Measurements from ENCODE around the gene NEMP1. TPM values are rescaled to one million over a fixed set of nuclear protein-coding genes. Genes with fewer than 3 reads are reported as not detected.

The NEMP1 gene
- total RNA-seq, 2 experiments from 2014 or later, result 52.9 to 59.6 TPM

DNA sequence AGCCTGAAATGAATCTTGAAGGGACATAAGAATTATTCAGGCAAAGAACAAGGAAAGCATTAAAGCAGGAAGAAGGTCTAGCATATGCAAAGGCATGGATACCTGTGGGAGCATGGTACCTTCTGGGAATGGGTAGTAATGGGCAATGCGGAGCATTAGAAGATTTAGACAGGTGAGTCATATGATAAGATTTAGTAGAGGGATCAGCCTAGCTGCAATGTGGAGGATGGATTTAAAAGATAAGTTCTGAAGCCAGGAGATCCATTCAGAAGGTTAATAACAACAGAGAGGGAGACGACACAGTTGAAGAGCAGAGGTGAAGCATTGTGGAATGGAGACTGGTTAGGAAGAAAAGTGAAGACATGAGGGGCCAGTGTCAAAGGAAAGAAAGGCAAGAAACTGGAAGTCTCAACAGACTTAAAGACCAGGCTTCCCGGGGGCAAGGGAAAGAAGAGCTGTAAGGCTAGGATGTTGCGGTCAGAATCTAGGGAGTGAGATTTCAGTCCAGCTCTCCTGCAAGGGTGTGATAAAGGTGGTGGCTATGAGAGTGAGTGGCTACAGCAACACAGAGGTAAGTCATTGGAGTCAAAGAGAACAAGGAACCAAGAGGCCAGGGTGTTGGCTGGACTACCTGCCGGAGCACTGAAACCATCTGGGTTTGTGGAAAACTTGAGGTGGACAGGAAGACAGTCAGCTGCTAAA lies 38.1 kb upstream of the NEMP1 start:
- POLR2A ChIA-PET, result no interaction called here
- Mint-ChIP-seq H3K27me3 (no peaks in the 10 kb centered on the region), H3K9me3 (no peaks in the 10 kb centered on the region), H3K36me3 (no peaks in the 10 kb centered on the region), H3K27ac (no peak overlapping the region), H3K4me1 (peaks cover 18% of the 10 kb centered on the region), H3K4me3 (no peak overlapping the region)
- no peak for ATAC-seq (ENCODE audit: low read depth)
- no peak for DNase-seq

- POLR2A ChIA-PET, result interaction anchor here (0.6 to 5.2 kb wide), 29 partner anchors 9 to 591 kb away, joined by 3 to 166 read pairs (median 7); partner anchors contain the start of genes HSD17B6, NAB2, NACA and NEMP1
- Mint-ChIP-seq H3K9me3 (no peaks in the 10 kb centered on the region), H3K27ac (peak overlapping the region; percentile 97), H3K36me3 (peaks cover 6% of the 10 kb centered on the region), H3K4me1 (peaks cover 27% of the 10 kb centered on the region), H3K4me3 (peak overlapping the region; percentile 94), H3K27me3 (no peaks in the 10 kb centered on the region)
- no peak for DNase-seq
- ATAC-seq (ENCODE audit: low read depth), result peak; percentile 57
These were observed 34.1 kb upstream of the NEMP1 start for GRCh38 chr12:57112492-57113294.

GRCh38 chr12:57111031-57111734 lies 32.6 kb upstream of the NEMP1 start, which contains the start of gene STAT6:
Gene STAT6 (minus strand): TSS chr12:57111362. CDS start chr12:57108278, 3,084 bp downstream.
- no peaks in the 10 kb centered on the region for H3K9me3 Mint-ChIP-seq
- H3K27me3 Mint-ChIP-seq, result no peaks in the 10 kb centered on the region
- H3K27ac Mint-ChIP-seq, result peak within 1 kb of the TSS; percentile 97
- POLR2A ChIA-PET, result interaction anchor here (0.6 to 5.2 kb wide), 36 partner anchors 10 to 817 kb away, joined by 3 to 166 read pairs (median 4); partner anchors contain the start of genes HSD17B6, LRP1, NAB2 and NACA
- DNase-seq, result peak; percentile 78
- H3K36me3 Mint-ChIP-seq, result peaks cover 16% of the 10 kb centered on the region
- H3K4me1 Mint-ChIP-seq, result peaks cover 37% of the 10 kb centered on the region
- peak; percentile 74 for ATAC-seq (ENCODE audit: low read depth)
- H3K4me3 Mint-ChIP-seq, result peak within 1 kb of the TSS; percentile 94

GRCh38 chr12:57110104-57111030 lies 31.8 kb upstream of the NEMP1 start:
- Mint-ChIP-seq H3K27ac (peak overlapping the region; percentile 97), H3K36me3 (peaks cover 19% of the 10 kb centered on the region), H3K4me1 (peaks cover 41% of the 10 kb centered on the region), H3K27me3 (no peaks in the 10 kb centered on the region), H3K4me3 (peak overlapping the region; percentile 94), H3K9me3 (no peaks in the 10 kb centered on the region)
- POLR2A ChIA-PET, result interaction anchor here (0.6 to 5.2 kb wide), 21 partner anchors 9 to 482 kb away, joined by 3 to 166 read pairs (median 11); partner anchors contain the start of genes LRP1, NAB2, NACA and NEMP1
- DNase-seq (peak; percentile 77), ATAC-seq (ENCODE audit: low read depth) (peak; percentile 34)

GRCh38 chr12:57109207-57110103 lies 30.9 kb upstream of the NEMP1 start:
- H3K27me3 Mint-ChIP-seq, result no peaks in the 10 kb centered on the region
- H3K4me1 Mint-ChIP-seq, result peaks cover 48% of the 10 kb centered on the region

DNA sequence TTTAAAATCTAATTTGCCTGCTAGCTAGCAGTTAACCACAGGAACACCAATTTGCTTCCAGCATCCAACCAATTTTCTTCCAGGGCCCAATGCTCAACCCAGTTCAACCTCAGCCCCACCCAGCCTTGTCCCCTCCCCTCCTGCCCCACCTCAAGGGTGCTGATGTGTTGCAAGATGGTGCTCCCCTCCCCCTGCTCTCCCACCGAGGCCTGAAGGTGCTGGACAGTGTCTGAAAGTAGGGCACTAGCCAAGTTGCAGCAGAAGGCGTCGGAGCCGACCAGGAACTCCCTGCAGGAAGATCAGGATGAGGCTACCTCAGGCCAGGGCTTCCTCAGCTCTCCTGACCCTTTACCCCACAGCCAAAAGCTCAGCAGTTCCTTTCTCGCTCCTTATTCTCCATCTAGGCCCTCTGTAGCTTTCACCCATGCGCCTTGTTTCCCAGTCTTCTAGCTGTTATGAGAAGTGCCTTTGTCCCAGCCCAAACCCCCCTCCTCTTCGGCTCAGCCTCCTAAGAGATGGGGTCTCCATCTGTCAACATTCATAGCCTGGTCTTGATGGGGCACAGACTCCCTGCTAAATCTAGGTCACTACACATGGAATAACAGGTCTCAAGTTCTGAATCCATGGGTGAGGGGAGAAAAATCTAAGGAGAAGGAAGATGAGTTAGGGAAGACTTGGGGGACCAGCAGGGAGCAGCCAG lies 29.0 kb upstream of the NEMP1 start:
- Mint-ChIP-seq H3K4me3 (no peak overlapping the region), H3K4me1 (peaks cover 59% of the 10 kb centered on the region), H3K36me3 (peaks cover 28% of the 10 kb centered on the region), H3K9me3 (no peaks in the 10 kb centered on the region), H3K27ac (peak overlapping the region; percentile 53), H3K27me3 (no peaks in the 10 kb centered on the region)
- POLR2A ChIA-PET, result interaction anchor here (1.3 to 5.0 kb wide), 2 partner anchors 17 to 29 kb away, joined by 6 to 166 read pairs; partner anchors contain the start of genes NAB2 and NEMP1
- ATAC-seq (ENCODE audit: low read depth) (no peak), DNase-seq (no peak)

More at GRCh38 chr12:57109207-57110103, 30.9 kb upstream of the NEMP1 start:
- Mint-ChIP-seq H3K9me3 (no peaks in the 10 kb centered on the region), H3K27ac (peak overlapping the region; percentile 97), H3K36me3 (peaks cover 26% of the 10 kb centered on the region), H3K4me3 (peak overlapping the region; percentile 94)
- POLR2A ChIA-PET, result interaction anchor here (1.2 to 5.2 kb wide), 8 partner anchors 12 to 422 kb away, joined by 3 to 166 read pairs (median 36); partner anchors contain the start of genes NAB2, NEMP1 and PTGES3
- no peak for DNase-seq
- ATAC-seq (ENCODE audit: low read depth), result no peak

- no peak for ATAC-seq (ENCODE audit: low read depth)
- POLR2A ChIA-PET, result interaction anchor here (0.6 to 1.7 kb wide), 5 partner anchors 8 to 37 kb away, joined by 3 to 5 read pairs (median 3); no protein-coding TSS in a partner anchor
- H3K9me3 Mint-ChIP-seq, result no peaks in the 10 kb centered on the region
- H3K36me3 Mint-ChIP-seq, result peaks cover 35% of the 10 kb centered on the region
- DNase-seq, result no peak
- H3K4me1 Mint-ChIP-seq, result peaks cover 56% of the 10 kb centered on the region
- H3K4me3 Mint-ChIP-seq, result no peak overlapping the region
- no peak overlapping the region for H3K27ac Mint-ChIP-seq
- H3K27me3 Mint-ChIP-seq, result no peaks in the 10 kb centered on the region
These were observed 27.6 kb upstream of the NEMP1 start for GRCh38 chr12:57106021-57106708.

- H3K4me1 Mint-ChIP-seq, result peaks cover 58% of the 10 kb centered on the region
- H3K27me3 Mint-ChIP-seq, result no peaks in the 10 kb centered on the region
- H3K36me3 Mint-ChIP-seq, result peaks cover 36% of the 10 kb centered on the region
- H3K9me3 Mint-ChIP-seq, result no peaks in the 10 kb centered on the region
- no peak for ATAC-seq (ENCODE audit: low read depth)
- no peak overlapping the region for H3K27ac Mint-ChIP-seq
- no peak for DNase-seq
- POLR2A ChIA-PET, result interaction anchor here (1.1 to 4.1 kb wide), 4 partner anchors 10 to 23 kb away, joined by 3 to 21 read pairs (median 6); partner anchors contain the start of gene LRP1
- no peak overlapping the region for H3K4me3 Mint-ChIP-seq
These were observed 26.6 kb upstream of the NEMP1 start for GRCh38 chr12:57105011-57105753.

GRCh38 chr12:57104292-57104910 lies 25.8 kb upstream of the NEMP1 start:
- H3K9me3 Mint-ChIP-seq, result no peaks in the 10 kb centered on the region

More at GRCh38 chr12:57104292-57104910, 25.8 kb upstream of the NEMP1 start:
- H3K4me3 Mint-ChIP-seq, result no peak overlapping the region
- H3K27me3 Mint-ChIP-seq, result no peaks in the 10 kb centered on the region
- no peak for DNase-seq
- H3K27ac Mint-ChIP-seq, result no peak overlapping the region
- peaks cover 52% of the 10 kb centered on the region for H3K4me1 Mint-ChIP-seq
- no peak for ATAC-seq (ENCODE audit: low read depth)
- H3K36me3 Mint-ChIP-seq, result peaks cover 40% of the 10 kb centered on the region
- POLR2A ChIA-PET, result interaction anchor here (0.6 to 4.1 kb wide), 7 partner anchors 8 to 35 kb away, joined by 3 to 21 read pairs (median 6); partner anchors contain the start of genes LRP1 and NEMP1

Measured in activated naive CD8-positive, alpha-beta T cell treated with anti-CD3 and anti-CD28 coated beads, Interleukin-2, amount 10 ng/mL, durations not matched to agents 7 days and 5 days (primary cell).